Measurements from ENCODE around the gene NDRG4. TPM values are rescaled to one million over a fixed set of nuclear protein-coding genes. Genes with fewer than 3 reads are reported as not detected.

The NDRG4 gene
- total RNA-seq, 4 donors from 2014 or later: 29.7 to 97.2 (median 64.0) TPM

GRCh38 chr16:58530179-58530578 is 30.2 kb downstream of the NDRG4 start:
- no peak for DNase-seq (ENCODE audit: low spot score in 2 of 2)
- WGBS, 2 donors: 86 to 87% methylated on average over 5 of the region's 5 CpGs
- intact Hi-C loops (cut with DNase I; ENCODE audit: low total_unique reads): no loop called here
- no peak overlapping the region for H3K4me3 ChIP-seq (ENCODE audit: low read depth, poor library complexity, severe bottlenecking)
- TF ChIP-seq POLR2A (IDR thresholded peaks at IDR 0.05) (no peak), CTCF (IDR thresholded peaks at IDR 0.05) (no peak)

GRCh38 chr16:58532414-58532813 is 32.5 kb downstream of the NDRG4 start:
- WGBS, 2 donors: 85 to 88% methylated on average over 3 of the region's 3 CpGs
- no peak for DNase-seq (ENCODE audit: low spot score in 2 of 2)

GRCh38 chr16:58533751-58534470 is 34.0 kb downstream of the NDRG4 start:
- DNase-seq (ENCODE audit: low spot score in 2 of 2): no peak
- H3K4me3 ChIP-seq (ENCODE audit: low read depth, poor library complexity, severe bottlenecking): no peak overlapping the region
- TF ChIP-seq CTCF (IDR thresholded peaks at IDR 0.05) (no peak), POLR2A (IDR thresholded peaks at IDR 0.05) (no peak)
- 93 to 94% methylated on average over 14 of the region's 14 CpGs for WGBS, 2 donors
- intact Hi-C loops (cut with DNase I; ENCODE audit: low total_unique reads): no loop called here

More at GRCh38 chr16:58532414-58532813, 32.5 kb downstream of the NDRG4 start:
- TF ChIP-seq CTCF (IDR thresholded peaks at IDR 0.05): no peak
- TF ChIP-seq POLR2A (IDR thresholded peaks at IDR 0.05): no peak
- intact Hi-C loops (cut with DNase I; ENCODE audit: low total_unique reads): no loop called here
- H3K4me3 ChIP-seq (ENCODE audit: low read depth, poor library complexity, severe bottlenecking): no peak overlapping the region

- H3K4me3 ChIP-seq (ENCODE audit: low read depth, poor library complexity, severe bottlenecking): no peak overlapping the region
- WGBS, 2 donors: 94 to 97% methylated on average over 3 of the region's 3 CpGs
- TF ChIP-seq POLR2A (IDR thresholded peaks at IDR 0.05): no peak
- no peak for TF ChIP-seq CTCF (IDR thresholded peaks at IDR 0.05)
- intact Hi-C loops (cut with DNase I; ENCODE audit: low total_unique reads): no loop called here
- no peak for DNase-seq (ENCODE audit: low spot score in 2 of 2)
These were observed 35.2 kb downstream of the NDRG4 start for GRCh38 chr16:58535100-58535499.

- H3K4me3 ChIP-seq (ENCODE audit: low read depth, poor library complexity, severe bottlenecking): no peak overlapping the region
- intact Hi-C loops (cut with DNase I; ENCODE audit: low total_unique reads): no loop called here
- no peak for DNase-seq (ENCODE audit: low spot score in 2 of 2)
- TF ChIP-seq POLR2A (IDR thresholded peaks at IDR 0.05): no peak
- TF ChIP-seq CTCF (IDR thresholded peaks at IDR 0.05): no peak
- WGBS, 2 donors: 86 to 91% methylated on average over 5 of the region's 5 CpGs
These were observed 36.3 kb downstream of the NDRG4 start for GRCh38 chr16:58536278-58536677.
